AG08395 (cell line): ENCODE measurements around the gene CAMKMT.

Experiments used
- DNase-seq: peaks from one replicate; pipeline ENCODE4 v3.0.0; 2012; ENCODE audit warnings: mixed read lengths, low spot score

CAMKMT gene

DNA sequence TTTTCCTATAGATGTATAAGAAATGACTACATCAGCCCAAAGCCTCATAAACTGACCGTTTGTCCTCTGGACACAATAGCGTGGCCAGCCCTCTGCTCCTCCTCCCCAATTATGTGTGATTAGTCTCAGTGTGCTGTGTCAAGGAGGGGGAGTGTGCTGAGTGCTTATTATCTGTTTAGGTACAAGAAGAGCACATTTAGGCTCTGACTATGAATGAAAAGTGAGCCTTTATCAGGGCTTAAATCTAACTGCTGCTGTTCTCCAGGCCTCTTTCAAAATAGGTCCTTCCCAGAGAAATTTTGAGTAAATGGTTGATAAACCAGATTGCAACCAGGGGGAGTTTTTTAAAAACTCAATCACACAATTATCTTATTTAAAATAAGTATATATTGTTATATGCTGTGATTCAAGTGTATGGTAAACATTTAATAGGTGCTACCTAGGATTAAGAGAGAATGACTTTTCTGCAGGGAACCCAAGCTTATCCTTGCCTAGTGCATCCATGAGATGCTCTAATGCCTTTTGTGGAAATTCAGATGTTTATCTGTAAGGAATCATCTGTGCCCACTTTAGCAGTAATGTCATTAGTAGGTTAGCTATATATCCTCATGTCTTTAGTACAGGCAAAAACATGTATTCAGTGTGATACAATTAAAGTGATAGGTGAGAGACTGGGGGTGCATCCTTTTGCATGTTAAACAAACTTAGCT lies 411.1 kb downstream of the CAMKMT start:
- no peak for DNase-seq

DNA sequence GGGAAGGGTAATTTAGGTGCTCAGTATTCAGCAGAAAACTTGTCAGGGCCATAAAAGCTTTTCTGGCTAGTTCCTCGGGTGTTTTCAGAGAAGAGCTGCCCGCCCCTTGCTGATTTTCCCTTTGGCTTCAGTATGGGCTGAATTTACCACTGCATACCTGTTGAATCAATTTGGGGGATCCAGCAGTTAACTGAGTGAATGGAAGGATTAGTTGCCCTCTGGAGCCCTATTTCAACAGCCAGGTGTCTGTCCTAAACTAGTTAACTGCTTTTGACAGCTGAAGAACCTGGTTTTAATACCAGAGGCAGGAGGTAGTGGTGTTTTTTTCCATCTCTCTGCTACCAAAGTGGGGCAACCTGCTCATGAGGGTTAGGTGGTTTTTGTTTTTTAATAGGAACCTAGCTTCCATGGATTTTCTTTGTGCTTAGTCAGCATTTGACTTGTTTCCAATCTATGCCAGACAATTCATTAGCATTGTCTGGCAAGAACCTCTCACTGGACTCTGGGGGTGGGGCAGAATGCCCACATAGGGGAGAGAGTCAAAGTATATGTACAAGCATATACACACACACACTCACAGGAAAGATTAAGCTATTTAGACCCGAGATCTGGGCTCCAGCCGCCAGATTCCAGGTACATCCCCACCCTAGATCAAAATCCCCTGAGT lies 413.2 kb downstream of the CAMKMT start:
- no peak for DNase-seq

DNA sequence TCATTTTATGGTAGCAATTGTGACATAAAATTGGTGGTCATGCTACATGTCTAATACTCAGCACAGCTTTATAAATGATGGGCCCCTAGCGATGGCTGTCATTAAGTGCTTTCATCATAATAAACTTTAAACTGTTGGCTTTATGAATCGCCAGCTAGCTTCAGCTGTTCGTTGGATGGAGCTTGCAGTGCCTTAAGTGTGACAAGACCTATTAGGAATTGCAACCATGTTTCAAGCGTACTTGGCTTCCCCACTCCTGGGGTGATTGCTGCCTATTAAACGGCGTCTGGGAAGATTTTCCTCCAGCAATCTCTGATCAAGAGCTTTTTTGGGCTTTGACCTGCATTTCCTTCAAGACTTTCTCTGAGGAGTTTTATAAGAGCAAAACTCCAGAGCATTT lies 415.3 kb downstream of the CAMKMT start:
- DNase-seq, result no peak

DNA sequence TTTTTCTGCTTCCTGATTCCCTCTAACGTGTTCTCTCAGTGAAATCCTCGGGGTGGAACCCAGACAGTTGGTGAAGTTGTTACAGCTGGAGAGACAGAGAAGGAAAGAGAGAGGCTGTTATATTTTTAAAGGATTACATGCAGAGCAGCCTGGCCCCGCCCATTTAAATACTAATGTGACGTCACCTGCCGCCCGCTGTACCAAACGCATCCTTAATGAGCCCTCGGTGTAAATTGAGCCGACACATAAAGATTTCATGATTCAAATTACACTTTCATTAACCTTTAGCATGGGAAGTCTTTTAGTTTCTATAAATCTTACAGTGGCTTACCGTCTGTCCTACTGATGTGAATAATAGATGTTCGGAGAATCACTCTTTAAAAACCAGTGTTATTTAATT lies 415.8 kb downstream of the CAMKMT start:
- no peak for DNase-seq

DNA sequence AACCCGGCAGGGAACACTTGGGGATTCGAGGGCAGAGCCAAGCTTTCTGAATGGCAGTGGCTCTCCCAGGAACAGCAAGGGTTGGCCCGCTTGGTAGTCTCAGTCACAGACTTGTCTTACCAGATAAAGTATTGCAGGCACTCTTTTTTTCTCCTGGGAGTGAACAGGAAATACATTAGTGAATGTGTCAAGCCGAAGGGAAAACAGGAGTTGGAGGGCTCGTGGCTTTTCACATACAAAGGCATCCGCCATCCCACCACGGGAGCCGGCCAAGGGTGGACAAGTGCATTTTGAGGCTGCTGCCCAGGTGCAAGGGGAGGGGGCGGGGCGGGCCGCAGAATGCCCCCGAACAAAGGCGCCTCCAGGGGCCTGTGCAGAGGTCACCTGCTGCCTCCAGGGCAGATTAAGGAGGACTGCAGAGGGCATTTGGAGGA lies 416.5 kb downstream of the CAMKMT start:
- no peak for DNase-seq

DNA sequence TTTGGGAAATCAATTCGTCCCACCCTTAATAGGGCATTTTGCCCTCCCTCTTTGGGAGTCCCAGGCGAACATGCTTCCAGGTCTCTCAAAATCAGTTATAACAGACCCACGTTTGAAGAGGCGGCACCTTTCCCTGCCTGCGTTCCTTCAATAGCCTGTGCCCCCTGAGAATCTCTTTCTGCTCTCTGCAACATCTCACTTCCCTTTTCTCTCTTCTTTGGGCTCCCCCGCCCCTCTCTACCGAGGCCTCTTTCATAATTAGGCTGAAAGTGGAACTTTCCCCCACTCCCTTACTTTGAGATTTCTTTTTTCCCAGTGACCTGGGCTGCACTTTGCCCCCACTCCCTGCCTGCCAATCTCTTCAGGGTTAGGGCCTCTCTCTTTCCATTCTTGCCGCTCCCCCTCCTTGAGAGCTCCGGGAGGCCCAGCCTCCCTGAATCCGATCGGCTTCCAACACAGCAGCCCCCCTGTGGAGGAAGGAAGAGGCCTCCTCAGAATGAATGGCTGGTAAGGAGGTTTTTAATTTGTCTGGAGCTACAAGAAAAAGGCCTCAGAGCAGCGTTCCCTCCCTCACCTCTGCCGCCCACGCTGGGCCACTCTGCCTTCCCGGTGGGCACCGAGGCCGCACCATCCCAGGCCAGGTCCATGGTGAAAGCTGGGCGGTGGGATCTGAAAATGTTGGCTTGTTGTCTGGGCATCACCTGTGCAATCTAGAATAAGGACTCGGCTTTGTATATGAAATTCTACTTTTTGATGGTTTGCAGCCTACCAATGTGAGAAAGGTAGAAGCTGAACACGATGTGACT lies 417.1 kb downstream of the CAMKMT start:
- no peak for DNase-seq

DNA sequence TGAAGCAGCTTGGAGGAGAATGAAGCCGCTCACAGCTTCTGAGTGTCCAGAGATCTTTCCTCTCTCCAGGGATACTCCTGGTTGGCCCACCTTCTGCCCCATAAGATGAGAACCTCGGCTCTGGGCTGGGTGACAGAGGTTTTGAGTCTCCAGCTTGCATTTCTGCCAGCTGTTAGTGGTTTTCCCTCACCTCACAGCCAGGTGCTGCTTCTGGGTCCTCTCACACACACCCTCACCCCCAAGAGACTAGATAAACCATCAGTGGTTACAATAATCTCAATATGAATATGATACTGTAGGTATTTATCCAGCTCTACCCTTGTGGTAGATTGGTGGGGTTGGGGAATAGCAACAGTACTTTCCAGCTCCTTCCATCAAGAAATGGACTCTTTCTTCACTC lies 418.0 kb downstream of the CAMKMT start:
- DNase-seq, result no peak

DNA sequence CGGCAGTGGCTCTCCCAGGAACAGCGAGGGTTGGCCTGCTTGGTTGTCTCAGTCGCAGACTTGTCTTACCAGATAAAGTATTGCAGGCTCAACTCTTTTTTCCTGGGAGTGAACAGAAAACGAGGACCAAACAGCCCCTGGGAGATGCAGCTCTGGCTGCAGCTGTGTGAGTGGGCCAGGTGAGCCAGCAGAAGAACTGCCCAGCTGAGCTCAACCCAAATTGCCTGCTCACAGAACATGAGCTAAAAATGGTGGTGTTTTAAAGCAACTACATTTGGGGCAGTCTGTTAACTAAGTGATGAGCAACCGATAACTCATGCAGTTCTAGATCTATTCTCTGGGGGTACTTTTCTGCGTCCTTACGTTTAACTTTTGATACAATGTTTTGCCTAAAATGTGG lies 418.7 kb downstream of the CAMKMT start:
- DNase-seq, result no peak

DNA sequence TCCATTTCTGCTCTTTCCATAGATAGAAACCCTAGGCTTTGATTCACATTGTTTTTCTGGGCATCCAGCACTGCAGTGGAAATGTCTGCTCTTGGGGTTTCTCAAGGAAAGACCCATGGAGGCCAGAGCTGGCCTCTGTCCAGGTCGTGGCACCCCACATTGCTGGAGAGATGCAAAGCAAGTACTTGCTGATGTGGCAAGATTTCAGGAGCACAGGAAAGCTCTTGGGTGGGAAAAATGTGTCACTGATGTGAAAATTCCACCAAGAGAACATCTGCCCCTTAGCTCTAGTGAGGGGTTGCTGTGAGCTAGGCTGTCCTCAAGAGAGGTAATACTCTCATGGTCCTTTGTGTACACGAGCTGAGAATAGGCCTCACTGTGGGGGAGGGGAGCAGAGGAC lies 423.7 kb downstream of the CAMKMT start:
- no peak for DNase-seq

DNA sequence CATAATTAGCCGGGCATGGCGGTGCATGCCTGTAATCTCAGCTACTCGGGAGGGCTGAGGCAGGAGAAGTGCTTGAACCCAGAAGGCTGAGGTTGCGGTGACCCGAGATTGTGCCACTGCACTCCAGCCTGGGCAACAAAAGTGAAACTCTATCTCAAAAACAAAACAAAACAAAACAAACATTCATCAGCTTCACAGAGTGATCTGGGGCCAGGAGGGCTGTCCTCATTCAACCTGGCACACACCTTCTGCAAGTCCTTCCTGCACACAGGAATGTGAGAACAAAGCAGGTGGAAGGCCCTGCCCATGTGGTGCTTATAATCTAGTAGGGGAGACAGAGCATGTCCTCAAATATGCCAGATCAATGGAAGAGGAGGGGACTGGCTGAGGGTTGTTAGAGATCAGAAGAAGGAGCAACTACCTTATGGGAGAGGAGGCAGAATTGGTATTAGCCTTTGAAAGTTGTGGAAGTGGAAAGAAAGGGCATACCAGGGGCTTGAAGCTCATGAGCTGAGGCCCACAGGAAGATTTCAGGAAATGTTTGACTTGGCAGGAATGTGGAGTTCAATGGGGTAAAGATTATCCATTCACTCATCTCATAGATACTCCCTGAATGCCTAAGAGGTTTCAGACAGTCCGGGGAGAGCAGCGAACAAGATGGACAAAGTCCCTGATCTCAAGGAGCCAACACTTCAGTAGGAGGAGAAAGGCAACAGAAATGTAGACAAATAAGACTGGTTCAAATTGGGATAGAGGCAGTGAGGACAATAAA lies 424.5 kb downstream of the CAMKMT start:
- no peak for DNase-seq

DNA sequence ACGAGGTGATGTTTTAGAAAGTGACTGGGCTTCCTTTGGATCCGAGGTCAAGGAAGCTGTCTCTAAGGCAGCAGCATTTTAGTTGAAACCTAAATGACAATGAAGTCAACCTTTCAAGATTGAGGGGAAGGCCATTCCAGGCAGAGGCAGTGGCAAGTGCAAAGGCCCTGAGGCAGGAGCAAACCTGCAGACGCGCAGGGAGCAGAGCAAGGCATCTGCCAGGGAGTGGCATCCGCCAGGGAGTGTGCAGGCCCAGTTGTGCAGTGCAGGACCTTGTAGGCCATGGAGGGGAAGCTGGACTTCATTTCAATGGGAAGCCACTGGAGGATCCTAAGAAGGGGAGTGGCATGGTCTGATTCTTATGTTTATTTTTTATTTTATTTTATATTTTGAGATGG lies 425.1 kb downstream of the CAMKMT start:
- no peak for DNase-seq

DNA sequence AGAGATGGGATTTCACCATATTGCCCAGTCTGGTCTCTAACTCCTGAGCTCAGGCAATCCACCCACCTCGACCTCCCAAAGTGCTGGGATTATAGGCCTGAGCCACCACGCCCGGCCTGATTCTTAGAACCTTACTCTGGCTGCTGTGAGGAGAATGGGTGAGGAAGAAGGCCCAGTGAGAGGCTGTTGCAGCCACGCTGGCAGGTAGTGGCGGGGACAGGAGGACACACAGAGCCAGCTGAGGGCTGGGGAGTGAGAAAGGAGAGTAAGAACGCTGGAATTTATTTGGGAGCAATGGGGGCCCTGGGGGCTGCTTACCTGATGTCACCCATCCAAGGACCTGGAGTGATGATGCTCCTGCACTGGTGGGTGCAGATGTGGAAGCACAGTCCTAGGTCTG lies 425.9 kb downstream of the CAMKMT start:
- no peak for DNase-seq

DNA sequence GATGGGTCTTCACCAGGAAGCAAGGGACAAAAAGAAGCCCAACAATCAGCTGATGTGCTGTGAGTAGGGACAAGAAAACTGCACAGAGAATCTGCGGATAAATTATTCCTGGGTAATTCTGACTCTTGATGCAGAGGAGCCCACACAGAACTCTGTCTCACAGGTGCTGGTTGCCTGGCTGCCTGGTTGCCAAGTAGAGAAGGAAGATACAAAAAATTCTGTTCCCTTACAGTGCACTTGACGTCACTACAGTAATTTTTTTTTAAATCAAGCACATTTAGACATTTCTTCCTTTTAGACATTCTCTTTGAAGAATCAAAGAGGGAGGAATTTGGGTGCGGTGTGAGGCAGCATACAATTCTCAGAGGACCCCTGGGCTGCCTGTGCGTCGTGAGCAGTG lies 427.7 kb downstream of the CAMKMT start:
- no peak for DNase-seq

DNA sequence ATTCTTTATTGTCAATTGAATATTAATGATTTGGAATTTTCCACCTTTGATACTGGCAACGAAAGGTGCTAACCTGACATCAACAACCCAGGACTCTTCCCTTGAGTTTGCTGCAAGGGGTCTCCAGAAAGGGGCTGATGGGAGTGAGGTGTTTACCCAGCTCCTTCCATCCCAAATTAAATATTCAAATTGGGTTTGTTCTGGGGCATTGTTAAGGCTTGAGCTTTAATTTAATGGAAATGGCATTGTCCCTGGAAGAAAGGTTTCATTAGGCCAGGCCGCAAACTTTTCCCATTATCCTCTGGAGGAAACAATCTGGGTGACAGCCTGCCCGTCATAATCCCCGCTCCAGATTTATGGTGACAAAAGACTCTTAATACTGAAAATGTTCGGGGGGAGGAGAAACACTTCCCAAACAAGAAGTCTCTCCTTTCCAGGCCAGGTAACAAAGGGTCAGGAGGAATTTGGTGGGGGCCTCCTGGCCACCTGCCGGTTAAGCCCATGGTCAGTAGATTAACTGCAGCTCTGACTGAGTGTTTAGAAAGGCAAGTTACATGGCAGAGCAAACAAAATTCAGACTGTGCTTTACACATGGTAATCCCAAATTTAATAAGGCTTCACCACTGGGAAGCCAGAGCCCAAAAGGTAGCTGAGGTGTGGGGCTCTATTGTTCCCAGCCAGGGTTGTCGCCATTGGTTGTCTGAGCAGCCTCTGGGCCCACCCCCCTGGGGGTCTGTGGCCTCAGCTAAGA lies 428.4 kb downstream of the CAMKMT start:
- no peak for DNase-seq

DNA sequence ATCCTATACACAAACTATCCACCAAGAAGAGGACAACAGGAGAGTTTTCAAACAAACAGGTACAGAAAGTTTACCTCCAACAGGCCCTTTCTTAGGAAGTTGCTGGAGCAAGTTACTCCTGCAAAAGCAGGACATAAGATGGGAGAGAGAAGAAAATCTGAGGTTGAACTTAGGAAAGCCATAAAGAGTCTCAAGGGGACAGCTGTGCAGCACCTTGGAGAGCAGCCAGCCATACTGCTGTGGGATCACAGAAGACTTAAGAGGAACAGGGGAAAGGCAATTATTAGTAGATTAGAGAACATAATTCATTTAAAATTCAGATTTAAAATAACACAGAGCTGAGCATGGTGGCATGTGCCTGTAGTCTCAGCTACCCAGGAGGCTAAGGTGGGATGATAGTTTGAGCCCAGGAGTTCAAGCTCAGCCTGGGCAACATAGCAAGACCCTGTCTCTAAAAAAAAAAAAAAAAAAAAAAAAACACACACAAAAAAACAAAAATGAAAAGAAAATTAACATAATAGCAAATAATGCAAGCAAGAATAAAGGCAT lies 431.6 kb downstream of the CAMKMT start:
- no peak for DNase-seq

DNA sequence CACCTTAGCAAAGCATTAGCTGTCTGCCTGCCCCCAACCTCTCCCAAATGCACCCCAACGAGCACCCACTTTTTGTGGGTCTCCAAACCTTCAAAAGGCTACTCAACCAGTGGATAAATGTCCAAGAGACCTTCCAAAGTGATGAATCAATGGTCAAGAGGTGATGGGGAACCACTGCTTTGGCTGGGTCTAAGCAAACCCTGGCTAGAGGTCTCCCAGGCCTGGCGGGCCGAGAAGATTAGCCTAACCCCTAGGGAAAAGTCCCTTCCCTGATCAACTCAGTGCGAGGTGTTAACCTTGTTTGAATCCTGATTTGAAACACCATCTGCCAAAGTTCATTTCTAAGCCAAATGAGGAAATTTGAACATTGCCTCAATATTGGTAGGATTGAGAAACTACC lies 435.0 kb downstream of the CAMKMT start:
- no peak for DNase-seq

DNA sequence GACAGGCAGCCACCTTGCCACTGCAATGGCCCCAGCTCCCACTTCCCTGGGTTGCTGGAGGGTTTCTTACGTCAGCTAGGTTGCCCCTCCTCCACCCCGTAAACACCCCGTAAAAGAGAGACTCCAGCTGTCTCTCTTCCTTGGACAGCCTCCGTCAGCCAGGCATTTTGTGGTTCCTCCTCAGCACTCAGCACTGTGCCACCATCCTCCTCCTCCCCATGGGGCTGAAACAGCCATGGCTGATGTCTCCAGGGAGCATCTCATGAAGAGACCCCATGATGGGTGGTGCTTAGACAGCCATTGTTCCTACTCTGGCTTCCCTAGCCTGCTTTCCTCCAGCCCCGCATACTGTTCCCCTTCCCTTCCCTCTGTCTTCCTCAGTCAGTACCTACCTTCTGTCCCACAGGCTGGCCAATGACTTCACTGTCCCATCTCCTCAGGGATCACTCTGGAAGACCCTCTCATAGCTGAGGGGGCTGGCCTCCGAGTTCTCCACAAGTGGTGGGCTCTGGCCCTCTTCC lies 436.5 kb downstream of the CAMKMT start:
- no peak for DNase-seq

DNA sequence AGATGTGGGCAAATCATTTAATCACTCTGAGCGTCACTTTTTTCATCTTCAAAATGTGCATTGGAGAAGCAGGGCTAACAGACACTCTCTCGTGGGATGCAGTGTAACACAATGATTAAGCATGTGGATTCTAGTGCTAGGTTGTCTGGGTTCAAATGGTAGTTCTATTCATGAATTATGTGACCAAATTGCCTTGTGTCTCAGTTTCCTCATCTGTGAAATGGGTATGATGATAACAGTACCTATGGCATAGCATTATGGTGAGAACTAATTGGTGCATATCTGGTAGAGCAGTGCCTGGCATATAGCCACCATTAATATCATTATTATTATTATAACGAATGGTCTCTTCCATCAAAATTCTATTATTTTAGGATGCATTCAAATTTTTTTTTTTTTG lies 437.4 kb downstream of the CAMKMT start:
- DNase-seq, result no peak

DNA sequence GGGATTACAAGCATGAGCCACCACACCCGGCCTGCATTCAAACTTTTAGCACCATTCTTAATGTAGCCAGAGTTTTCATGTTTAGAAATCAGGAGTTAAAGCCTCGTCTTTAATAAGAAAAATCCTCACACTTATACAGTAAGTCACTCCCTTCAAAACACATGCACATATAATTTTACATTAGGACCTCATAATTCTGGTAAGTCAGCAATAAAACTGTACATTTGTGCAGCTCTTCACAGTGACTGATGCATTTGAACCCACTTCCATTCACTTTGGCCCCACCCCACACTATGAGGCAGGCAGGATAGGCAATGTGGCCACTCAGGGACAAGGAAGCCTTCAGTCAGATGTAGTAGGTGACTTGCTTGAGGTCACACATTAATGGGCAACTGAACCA lies 438.0 kb downstream of the CAMKMT start:
- no peak for DNase-seq

DNA sequence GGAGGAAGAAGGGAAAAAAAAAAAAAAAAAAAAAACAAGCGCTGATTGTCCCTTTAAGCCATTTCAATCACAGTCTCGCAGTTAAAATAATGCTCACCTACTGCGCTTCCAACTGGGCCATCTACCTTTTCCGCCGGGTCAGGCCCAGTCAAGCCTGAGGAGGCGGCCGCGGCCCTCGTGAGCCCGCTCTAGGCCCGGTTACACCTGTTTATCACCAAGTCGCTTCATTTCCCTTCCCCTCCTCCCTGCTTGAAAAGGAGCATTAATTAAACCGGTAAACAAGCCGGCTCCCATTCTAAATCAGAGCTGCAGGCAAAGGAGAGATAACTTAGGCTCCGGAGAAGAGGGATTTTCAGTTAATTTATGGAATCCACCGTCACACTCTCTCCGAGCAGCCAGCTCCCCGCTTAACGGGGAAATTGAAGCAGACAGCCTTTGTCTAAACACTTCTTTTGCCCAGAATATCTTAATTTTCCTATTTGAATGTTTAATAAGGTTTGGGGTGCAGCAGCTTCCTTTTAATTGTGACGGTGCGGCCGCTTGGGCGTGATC lies 439.6 kb downstream of the CAMKMT start:
- no peak for DNase-seq
